Fibroblast of pulmonary artery (primary cell): ENCODE measurements around the gene PLEKHS1.
"Not testable (repeated sequence)": the region's sequence is repeated elsewhere in the genome, so short reads cannot be mapped to it uniquely, and the experiment has no call there.

Experiments
- DNase-seq: peaks from one replicate; pipeline ENCODE4 v3.0.0-alpha.2; 2010; ENCODE audit warnings: low read depth
- H3K4me3 ChIP-seq: replicated peaks from 2 replicates; pipeline ENCODE4 v1.5.1; 2011; ENCODE audit warnings: low read depth, mild to moderate bottlenecking, control low read depth, low read length, moderate library complexity
- TF ChIP-seq, protein P1 (sequence below): IDR thresholded peaks from 2 replicates; pipeline ENCODE4 v1.5.1; 2011; ENCODE audit warnings: mild to moderate bottlenecking, control low read depth, low read length, inconsistent platforms; ENCODE audit errors: missing control alignments

The PLEKHS1 gene

DNA sequence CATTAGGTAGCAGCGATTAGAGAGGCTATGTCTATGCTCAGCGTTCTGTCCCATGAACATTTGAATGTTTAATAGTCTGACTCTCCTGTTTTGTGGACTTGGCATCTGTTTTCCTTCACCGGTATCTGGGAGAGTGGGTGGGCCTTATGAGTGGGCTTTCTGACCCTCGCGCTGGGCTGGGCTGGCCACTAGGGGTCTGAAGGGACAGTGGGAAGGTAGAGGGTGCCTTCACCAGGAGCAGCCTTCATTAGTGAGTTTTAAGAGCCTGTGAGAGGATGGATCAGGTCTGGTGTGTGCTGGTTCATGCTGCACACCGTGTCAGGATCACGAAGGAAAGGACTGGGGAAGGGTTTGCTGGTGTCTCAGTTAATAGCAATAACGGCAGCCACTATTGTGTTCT is 69.0 kb downstream of the PLEKHS1 start:
- TF ChIP-seq, protein P1, sequence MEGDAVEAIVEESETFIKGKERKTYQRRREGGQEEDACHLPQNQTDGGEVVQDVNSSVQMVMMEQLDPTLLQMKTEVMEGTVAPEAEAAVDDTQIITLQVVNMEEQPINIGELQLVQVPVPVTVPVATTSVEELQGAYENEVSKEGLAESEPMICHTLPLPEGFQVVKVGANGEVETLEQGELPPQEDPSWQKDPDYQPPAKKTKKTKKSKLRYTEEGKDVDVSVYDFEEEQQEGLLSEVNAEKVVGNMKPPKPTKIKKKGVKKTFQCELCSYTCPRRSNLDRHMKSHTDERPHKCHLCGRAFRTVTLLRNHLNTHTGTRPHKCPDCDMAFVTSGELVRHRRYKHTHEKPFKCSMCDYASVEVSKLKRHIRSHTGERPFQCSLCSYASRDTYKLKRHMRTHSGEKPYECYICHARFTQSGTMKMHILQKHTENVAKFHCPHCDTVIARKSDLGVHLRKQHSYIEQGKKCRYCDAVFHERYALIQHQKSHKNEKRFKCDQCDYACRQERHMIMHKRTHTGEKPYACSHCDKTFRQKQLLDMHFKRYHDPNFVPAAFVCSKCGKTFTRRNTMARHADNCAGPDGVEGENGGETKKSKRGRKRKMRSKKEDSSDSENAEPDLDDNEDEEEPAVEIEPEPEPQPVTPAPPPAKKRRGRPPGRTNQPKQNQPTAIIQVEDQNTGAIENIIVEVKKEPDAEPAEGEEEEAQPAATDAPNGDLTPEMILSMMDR: no peak
- DNase-seq: no peak
- no peak overlapping the region for H3K4me3 ChIP-seq

DNA sequence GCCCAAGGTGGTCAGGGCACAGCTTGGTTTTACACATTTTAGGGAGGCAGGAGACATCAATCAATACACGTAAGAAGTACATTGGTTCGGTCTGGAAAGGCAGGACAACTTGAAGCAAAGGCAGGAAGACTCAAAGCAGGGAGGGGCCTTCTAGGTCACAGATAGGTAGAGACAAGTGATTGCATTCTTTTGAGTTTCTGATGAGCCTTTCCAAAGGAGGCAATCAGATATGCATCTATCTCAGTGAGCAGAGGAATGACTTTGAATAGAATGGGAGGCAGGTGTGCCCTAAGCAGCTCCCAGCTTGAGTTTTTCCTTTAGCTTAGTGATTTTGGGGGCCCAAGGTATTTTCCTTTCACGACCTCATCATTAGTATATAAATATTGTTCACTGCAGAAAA is 69.8 kb downstream of the PLEKHS1 start:
- DNase-seq, H3K4me3 ChIP-seq: not testable (repeated sequence)

DNA sequence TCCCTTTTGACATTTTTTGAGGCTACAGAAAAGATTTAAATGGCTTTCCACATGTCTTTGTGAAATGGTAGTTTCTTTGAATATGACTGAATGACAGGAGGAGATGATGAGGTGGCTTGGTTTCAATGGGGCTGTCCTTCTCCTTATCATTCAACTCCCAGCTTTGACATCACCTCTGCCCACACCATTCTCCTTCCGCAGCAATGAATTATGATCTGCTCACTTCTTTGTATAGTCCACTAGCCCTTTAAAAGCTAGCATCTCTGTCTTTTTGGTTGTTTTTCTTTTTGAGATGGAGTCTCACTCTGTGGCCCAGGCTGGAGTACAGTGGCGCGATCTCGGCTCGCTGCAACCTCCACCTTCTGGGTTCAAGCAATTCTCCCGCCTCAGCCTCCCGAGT is 70.7 kb downstream of the PLEKHS1 start:
- TF ChIP-seq, protein P1: no peak
- no peak overlapping the region for H3K4me3 ChIP-seq
- DNase-seq: no peak

DNA sequence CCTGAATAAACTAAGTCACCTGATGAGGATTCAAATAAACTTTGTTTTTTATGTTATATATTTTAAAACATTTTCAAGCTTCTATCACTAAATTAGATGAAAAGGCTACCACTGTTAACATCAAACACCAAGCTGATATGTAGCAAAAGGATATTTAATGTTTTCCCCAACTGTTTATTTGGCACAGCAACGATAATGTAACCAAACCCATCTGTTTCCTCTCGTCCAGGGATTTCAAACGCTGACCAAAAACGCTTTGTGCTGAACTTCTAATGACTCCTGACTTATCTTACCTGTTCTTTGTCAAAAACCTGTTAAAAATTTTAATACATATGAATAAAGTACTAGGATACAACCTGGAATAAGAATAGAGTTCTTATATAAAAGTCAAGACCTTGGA is 71.9 kb downstream of the PLEKHS1 start:
- no peak for DNase-seq
- H3K4me3 ChIP-seq: no peak overlapping the region
- TF ChIP-seq, protein P1: no peak

DNA sequence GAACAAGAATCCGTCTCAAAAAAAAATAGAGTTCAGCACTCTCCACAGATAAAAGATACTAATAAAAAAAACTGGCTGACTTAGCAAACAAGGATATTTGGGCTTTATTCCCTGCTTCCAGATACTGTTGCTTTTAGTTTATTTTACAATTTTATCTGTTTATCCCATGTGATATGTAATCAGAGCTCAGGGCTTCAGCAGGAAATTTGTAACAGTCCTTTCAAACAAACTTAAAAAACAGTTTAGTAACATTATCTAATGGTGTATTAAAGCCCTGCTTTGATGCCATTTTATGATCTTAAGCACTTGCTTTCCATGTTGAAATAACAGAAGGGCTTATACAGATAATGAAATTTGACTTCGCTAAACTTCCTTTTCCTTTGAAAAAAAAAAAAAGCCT is 74.3 kb downstream of the PLEKHS1 start:
- no peak for DNase-seq
- TF ChIP-seq, protein P1: no peak
- H3K4me3 ChIP-seq: no peak overlapping the region

DNA sequence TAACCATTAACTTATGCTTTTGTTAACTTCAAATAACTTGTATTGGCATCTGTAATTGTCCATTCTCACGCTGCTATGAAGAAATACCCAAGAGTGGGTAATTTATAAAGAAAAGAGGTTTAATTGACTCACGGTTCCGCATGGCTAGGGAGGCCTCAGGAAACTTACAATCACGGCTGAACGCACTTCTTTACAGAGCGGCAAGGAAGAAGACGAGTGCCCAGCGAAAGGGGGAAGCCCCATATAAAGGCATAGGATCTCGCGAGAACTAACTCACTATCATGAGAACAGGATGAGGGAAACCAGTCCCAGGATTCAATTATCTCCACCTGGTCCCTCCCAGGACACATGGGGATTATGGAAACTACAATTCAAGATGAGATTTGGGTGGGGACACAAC is 77.1 kb downstream of the PLEKHS1 start:
- not testable (repeated sequence) for DNase-seq, H3K4me3 ChIP-seq
